PFSK-1 (cell line): ENCODE results near the gene DNAJC30.

Experiments used
- FOXP2 ChIP-seq: optimal IDR thresholded peaks from 2 replicates; pipeline ENCODE3; 2011; ENCODE audit warnings: borderline replicate concordance, control low read depth, inconsistent platforms; ENCODE audit not compliant: insufficient read depth; ENCODE audit errors: extremely low read length, extremely low read depth
- POLR2AphosphoS5 ChIP-seq: IDR thresholded peaks from 2 replicates; pipeline ENCODE4 v1.6.1; 2012; ENCODE audit warnings: low read depth, mild to moderate bottlenecking, control low read depth, low read length, moderate library complexity
- REST ChIP-seq, 2 experiments: IDR thresholded peaks; 2 replicates each; pipeline versions ENCODE4 v1.6.1 to v1.8.0; 2011 to 2012; ENCODE audit warnings: low read depth in 2 of 2, low read length in 2 of 2, control low read depth in 1 of 2, inconsistent platforms in 1 of 2, mild to moderate bottlenecking in 1 of 2, moderate library complexity in 1 of 2; ENCODE audit not compliant: insufficient read depth in 1 of 2
- SIN3A ChIP-seq: IDR thresholded peaks from 2 replicates; pipeline ENCODE4 v1.6.1; 2012; ENCODE audit warnings: mild to moderate bottlenecking, low read length, moderate library complexity, borderline replicate concordance; ENCODE audit not compliant: insufficient read depth
- TAF1 ChIP-seq: IDR thresholded peaks from 2 replicates; pipeline ENCODE4 v1.6.1; 2012; ENCODE audit warnings: low read length, control low read depth, borderline replicate concordance; ENCODE audit not compliant: insufficient read depth

The DNAJC30 gene

GRCh38 chr7:73700581-73701134 is 17.4 kb upstream of the DNAJC30 start:
- TF ChIP-seq SIN3A (no peak), TAF1 (no peak), REST (IDR thresholded peaks at IDR 0.05; ENCODE audit: insufficient read depth in 1 of 2, low read depth in 2 of 2, low read length in 2 of 2) (no peak), POLR2AphosphoS5 (no peak), FOXP2 (no peak)

GRCh38 chr7:73700069-73700423 is 16.8 kb upstream of the DNAJC30 start:
- TF ChIP-seq POLR2AphosphoS5 (no peak), TAF1 (no peak), FOXP2 (no peak), REST (IDR thresholded peaks at IDR 0.05; ENCODE audit: insufficient read depth in 1 of 2, low read depth in 2 of 2, low read length in 2 of 2) (no peak), SIN3A (no peak)

- TF ChIP-seq TAF1 = no peak
- TF ChIP-seq FOXP2 = no peak
- TF ChIP-seq REST (IDR thresholded peaks at IDR 0.05; ENCODE audit: insufficient read depth in 1 of 2, low read depth in 2 of 2, low read length in 2 of 2) = no peak
- no peak for TF ChIP-seq SIN3A
- no peak for TF ChIP-seq POLR2AphosphoS5
These were observed 16.3 kb upstream of the DNAJC30 start for GRCh38 chr7:73699370-73700068.

- TF ChIP-seq FOXP2 = no peak
- no peak for TF ChIP-seq REST (IDR thresholded peaks at IDR 0.05; ENCODE audit: insufficient read depth in 1 of 2, low read depth in 2 of 2, low read length in 2 of 2)
These were observed 15.2 kb upstream of the DNAJC30 start for GRCh38 chr7:73698410-73698809.

- TF ChIP-seq SIN3A (no peak), FOXP2 (no peak), REST (IDR thresholded peaks at IDR 0.05; ENCODE audit: insufficient read depth in 1 of 2, low read depth in 2 of 2, low read length in 2 of 2) (no peak), TAF1 (no peak), POLR2AphosphoS5 (no peak)
These were observed 13.1 kb upstream of the DNAJC30 start for GRCh38 chr7:73696372-73696771.
